ENCODE measurements around the gene FES.

GRCh38 chr15:90845201-90845949 lies 38.9 kb upstream of the FES start:
- no peak for TF ChIP-seq CTCF (IDR thresholded peaks at IDR 0.05; ENCODE audit: poor library complexity, severe bottlenecking)
- TF ChIP-seq EZH2 (IDR thresholded peaks at IDR 0.05; ENCODE audit: borderline replicate concordance, insufficient read depth, low read length, poor library complexity, severe bottlenecking) = no peak
- TF ChIP-seq SMC3 (conservative IDR thresholded peaks at IDR 0.05; ENCODE audit: poor library complexity) = no peak
